Measurements from ENCODE around the gene SLC23A2. TPM values are rescaled to one million over a fixed set of nuclear protein-coding genes. Genes with fewer than 3 reads are reported as not detected.

The SLC23A2 gene
- total RNA-seq, 1 experiment from 2014 or later, result 24.0 TPM

DNA sequence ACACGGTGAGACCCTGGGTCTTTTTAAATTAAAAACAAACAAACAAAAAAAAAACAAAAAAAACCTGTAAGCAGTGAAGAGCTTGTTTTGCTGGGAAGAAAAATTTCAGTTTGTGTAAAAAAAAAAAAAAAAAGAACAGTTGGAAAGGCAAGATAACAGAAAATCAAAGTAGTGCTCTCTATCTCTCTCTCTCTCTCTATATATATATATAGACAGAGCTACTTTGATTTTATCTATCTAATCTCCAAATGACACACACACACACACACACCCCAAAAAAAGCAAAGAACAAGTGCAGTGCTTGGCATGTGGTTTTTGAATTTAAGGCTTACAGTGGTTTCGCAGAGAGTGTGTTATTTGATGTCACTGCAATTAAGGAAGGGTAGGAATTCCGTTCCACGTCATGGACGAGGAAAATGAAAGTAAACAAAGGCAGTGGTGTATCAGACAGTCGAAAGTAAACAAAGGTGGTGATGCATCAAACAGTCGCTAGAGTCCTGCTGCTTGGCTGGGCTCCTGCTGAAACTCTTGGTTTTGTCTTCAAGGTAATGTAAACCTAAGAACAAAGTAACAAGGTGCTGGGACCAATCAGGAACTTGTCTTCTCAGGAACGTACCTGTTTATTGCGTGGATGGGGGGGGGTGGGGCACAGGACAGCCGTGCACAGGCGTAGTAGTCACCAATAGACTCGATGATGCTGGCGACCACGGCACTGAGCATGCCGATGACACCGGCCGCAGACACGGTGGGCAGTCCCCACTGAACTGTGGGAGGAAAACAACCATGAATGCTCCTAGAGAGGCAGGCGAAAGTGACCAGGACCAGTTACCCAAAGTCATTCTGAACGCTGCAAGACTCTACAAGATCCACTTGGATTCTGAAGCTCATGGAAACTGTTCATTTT, 131.8 kb downstream of the SLC23A2 start:
- H3K36me3 Mint-ChIP-seq (ENCODE audit: insufficient read depth, unreplicated experiment), result peaks cover 67% of the 10 kb centered on the region
- no peak overlapping the region for H3K4me3 Mint-ChIP-seq (ENCODE audit: unreplicated experiment)
- intact Hi-C loops (cut with micrococcal nuclease), result no loop called here
- no TSS peak for BruUV-seq (replicated peaks)
- CTCF ChIA-PET, result interaction anchor here (0.6 to 1.3 kb wide), 5 partner anchors 41 to 324 kb away, joined by 3 to 5 read pairs (median 3); no protein-coding TSS in a partner anchor
- H3K27me3 Mint-ChIP-seq (ENCODE audit: insufficient read depth, unreplicated experiment), result no peaks in the 10 kb centered on the region
- no peaks in the 10 kb centered on the region for H3K9me3 Mint-ChIP-seq (ENCODE audit: unreplicated experiment)
- TF ChIP-seq CTCF (IDR thresholded peaks at IDR 0.05; ENCODE audit: unreplicated experiment), result no peak
- H3K4me1 Mint-ChIP-seq (ENCODE audit: insufficient read depth, unreplicated experiment), result peaks cover 4% of the 10 kb centered on the region
- POLR2A ChIA-PET, result interaction anchor here (0.7 kb wide), 1 partner anchor 17 kb away, joined by 3 read pairs; no protein-coding TSS in a partner anchor
- no peak for DNase-seq (ENCODE audit: unreplicated experiment)
- no peak overlapping the region for H3K27ac Mint-ChIP-seq (ENCODE audit: low read depth, unreplicated experiment)

DNA sequence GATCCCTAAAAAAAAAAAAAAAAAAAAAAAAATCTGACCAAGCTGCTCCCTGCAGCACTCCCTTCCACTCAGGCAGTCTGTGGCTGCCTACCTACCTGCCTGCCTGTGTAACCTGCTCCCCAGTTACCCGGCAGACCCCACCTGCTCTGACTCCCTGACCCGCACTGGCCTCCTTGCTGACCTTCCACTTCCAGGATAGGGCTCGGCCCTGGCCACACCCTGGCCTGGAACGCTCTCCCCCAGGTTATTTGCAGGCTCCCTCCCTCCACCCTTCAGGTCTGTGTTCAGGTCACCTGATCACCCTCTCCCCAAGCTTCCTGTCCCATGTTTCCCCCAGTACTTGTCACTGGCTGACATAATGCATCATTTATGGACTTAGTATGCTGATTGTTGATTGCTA, 134.3 kb downstream of the SLC23A2 start:
- H3K27me3 Mint-ChIP-seq (ENCODE audit: insufficient read depth, unreplicated experiment), result no peaks in the 10 kb centered on the region
- CTCF ChIA-PET, result interaction anchor here (0.6 to 1.5 kb wide), 4 partner anchors 14 to 519 kb away, joined by 3 to 4 read pairs (median 4); no protein-coding TSS in a partner anchor
- POLR2A ChIA-PET, result interaction anchor here (0.8 kb wide), 1 partner anchor 85 kb away, joined by 3 read pairs; no protein-coding TSS in a partner anchor
- no TSS peak for BruUV-seq (replicated peaks)
- DNase-seq (ENCODE audit: unreplicated experiment), result no peak
- H3K36me3 Mint-ChIP-seq (ENCODE audit: insufficient read depth, unreplicated experiment), result peaks cover 53% of the 10 kb centered on the region
- no peak overlapping the region for H3K27ac Mint-ChIP-seq (ENCODE audit: low read depth, unreplicated experiment)
- H3K4me1 Mint-ChIP-seq (ENCODE audit: insufficient read depth, unreplicated experiment), result peaks cover 4% of the 10 kb centered on the region
- intact Hi-C loops (cut with micrococcal nuclease), result no loop called here
- no peaks in the 10 kb centered on the region for H3K9me3 Mint-ChIP-seq (ENCODE audit: unreplicated experiment)
- no peak for TF ChIP-seq CTCF (IDR thresholded peaks at IDR 0.05; ENCODE audit: unreplicated experiment)
- no peak overlapping the region for H3K4me3 Mint-ChIP-seq (ENCODE audit: unreplicated experiment)

GRCh38 chr20:4866429-4866828, 134.9 kb downstream of the SLC23A2 start:
- Mint-ChIP-seq H3K27me3 (ENCODE audit: insufficient read depth, unreplicated experiment) (no peaks in the 10 kb centered on the region), H3K4me1 (ENCODE audit: insufficient read depth, unreplicated experiment) (peaks cover 4% of the 10 kb centered on the region), H3K36me3 (ENCODE audit: insufficient read depth, unreplicated experiment) (peaks cover 57% of the 10 kb centered on the region), H3K9me3 (ENCODE audit: unreplicated experiment) (no peaks in the 10 kb centered on the region), H3K27ac (ENCODE audit: low read depth, unreplicated experiment) (no peak overlapping the region), H3K4me3 (ENCODE audit: unreplicated experiment) (no peak overlapping the region)
- intact Hi-C loops (cut with micrococcal nuclease), result no loop called here
- TF ChIP-seq CTCF (IDR thresholded peaks at IDR 0.05; ENCODE audit: unreplicated experiment), result no peak
- no TSS peak for BruUV-seq (replicated peaks)
- ChIA-PET POLR2A (interaction anchor here (0.8 kb wide), 1 partner anchor 85 kb away, joined by 3 read pairs; no protein-coding TSS in a partner anchor), CTCF (interaction anchor here (0.7 to 1.5 kb wide), 5 partner anchors 10 to 89 kb away, joined by 3 to 4 read pairs (median 4); no protein-coding TSS in a partner anchor)
- peak; percentile 1 for DNase-seq (ENCODE audit: unreplicated experiment)

DNA sequence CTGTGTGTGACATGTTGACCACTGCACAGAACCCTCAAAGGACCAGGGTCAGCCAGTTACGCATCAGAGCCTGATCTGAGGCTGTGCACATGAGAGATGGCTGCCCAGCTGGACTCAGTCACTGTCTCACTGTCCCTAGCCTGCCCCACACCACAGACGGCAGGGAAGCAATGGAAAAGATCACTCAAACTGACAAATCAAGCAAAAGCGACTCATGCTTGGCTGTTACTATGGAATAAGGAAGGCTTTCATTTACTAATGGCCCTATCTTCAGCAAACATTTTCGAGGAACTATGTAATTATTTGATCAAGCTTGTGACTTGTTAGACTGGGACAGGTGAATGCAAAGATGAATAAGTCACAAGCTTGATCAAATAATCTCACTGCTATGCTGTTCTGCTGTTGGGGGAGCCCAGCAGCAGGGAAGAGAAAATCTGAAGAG, 137.0 kb downstream of the SLC23A2 start:
- no TSS peak for BruUV-seq (replicated peaks)

More for the DNA sequence above, 137.0 kb downstream of the SLC23A2 start:
- CTCF ChIA-PET, result no interaction called here
- peaks cover 4% of the 10 kb centered on the region for H3K4me1 Mint-ChIP-seq (ENCODE audit: insufficient read depth, unreplicated experiment)
- no peak for TF ChIP-seq CTCF (IDR thresholded peaks at IDR 0.05; ENCODE audit: unreplicated experiment)
- no peak for DNase-seq (ENCODE audit: unreplicated experiment)
- H3K4me3 Mint-ChIP-seq (ENCODE audit: unreplicated experiment), result no peak overlapping the region
- no peak overlapping the region for H3K27ac Mint-ChIP-seq (ENCODE audit: low read depth, unreplicated experiment)
- no peaks in the 10 kb centered on the region for H3K9me3 Mint-ChIP-seq (ENCODE audit: unreplicated experiment)
- POLR2A ChIA-PET, result no interaction called here
- H3K27me3 Mint-ChIP-seq (ENCODE audit: insufficient read depth, unreplicated experiment), result no peaks in the 10 kb centered on the region
- intact Hi-C loops (cut with micrococcal nuclease), result no loop called here
- H3K36me3 Mint-ChIP-seq (ENCODE audit: insufficient read depth, unreplicated experiment), result peaks cover 67% of the 10 kb centered on the region

Data from MCF 10A (cell line).